H1 (cell line): Measurements from ENCODE around the gene MEMO1. TPM values are rescaled to one million over a fixed set of nuclear protein-coding genes. Genes with fewer than 3 reads are reported as not detected.

ENCODE experiments used
- CTCF ChIA-PET: fragments of 300-600 bp; sonication (Branson Sonifier 250); formaldehyde crosslinking; loops from one replicate; lab custom pipeline; 2021; ENCODE audit not compliant: partially characterized antibody; lab: Charles Lee
- POLR2A ChIA-PET: fragments of 300-600 bp; sonication (Branson Sonifier 250); formaldehyde crosslinking; loops from one replicate; lab custom pipeline; 2021; ENCODE audit warnings: inconsistent platforms; ENCODE audit not compliant: partially characterized antibody; lab: Charles Lee
- DNase-seq, 2 experiments: peaks; one replicate each; pipeline versions ENCODE4 v3.0.0 to v3.0.0-alpha.2; 2010 to 2022; ENCODE audit warnings: low spot score in 2 of 2, low read depth in 1 of 2, mixed read lengths in 1 of 2
- FAIRE-seq: peaks from 2 replicates; lab custom pipeline; 2011; peaks lifted over from hg19 to GRCh38; lab: Jason Lieb, UNC
- H2AFZ ChIP-seq: 2 replicates; pipeline ENCODE4 v1.8.1; 2012; ENCODE audit warnings: low read length, inconsistent platforms
- H2AK5ac ChIP-seq: 2 replicates; pipeline ENCODE4 v1.6.1; 2013; ENCODE audit warnings: low read depth, low read length
- H2BK120ac ChIP-seq: replicated peaks from 2 replicates; pipeline ENCODE3; 2013; ENCODE audit warnings: low read depth, low read length, inconsistent platforms
- H2BK12ac ChIP-seq: 2 replicates; pipeline ENCODE4 v1.6.1; 2013; ENCODE audit warnings: low read depth, low read length
- H2BK15ac ChIP-seq: 2 replicates; pipeline ENCODE4 v1.6.1; 2013; ENCODE audit warnings: low read length
- H2BK20ac ChIP-seq: 2 replicates; pipeline ENCODE4 v1.6.1; 2013; ENCODE audit warnings: low read length
- H2BK5ac ChIP-seq: 2 replicates; pipeline ENCODE4 v1.6.1; 2013; ENCODE audit warnings: low read depth, low read length
- H3K14ac ChIP-seq: 2 replicates; pipeline ENCODE4 v1.6.1; 2013; ENCODE audit warnings: inconsistent platforms; ENCODE audit not compliant: insufficient read length
- H3K18ac ChIP-seq: 2 replicates; pipeline ENCODE4 v1.6.1; 2013; ENCODE audit warnings: low read length; ENCODE audit errors: extremely low read depth
- H3K23ac ChIP-seq: 2 replicates; pipeline ENCODE4 v1.6.1; 2013; ENCODE audit warnings: inconsistent platforms; ENCODE audit not compliant: insufficient read length
- H3K23me2 ChIP-seq: 2 replicates; pipeline ENCODE4 v1.6.1; 2013; ENCODE audit warnings: low read depth, low read length
- H3K27ac ChIP-seq: 2 replicates; pipeline ENCODE4 v1.6.1; 2011; ENCODE audit warnings: low read depth, low read length, inconsistent platforms
- H3K27me3 ChIP-seq, 4 experiments: replicated peaks in 1 of 4; 1 replicate in 1 of 4; 2 replicates in 3 of 4; pipeline versions ENCODE4 v1.6.1 to v1.8.1; 2011 to 2013; ENCODE audit warnings: low read length in 3 of 4, mild to moderate bottlenecking in 3 of 4, inconsistent platforms in 2 of 4, mixed read lengths in 2 of 4, moderate library complexity in 1 of 4; ENCODE audit not compliant: control insufficient read depth in 3 of 4, insufficient read depth in 3 of 4; ENCODE audit errors: extremely low read depth in 1 of 4
- H3K36me3 ChIP-seq, 4 experiments: 2 replicates each; pipeline versions ENCODE4 v1.6.1 to v1.8.1; 2011 to 2013; ENCODE audit warnings: mild to moderate bottlenecking in 4 of 4, low read length in 3 of 4, moderate library complexity in 2 of 4, control low read depth in 1 of 4, inconsistent platforms in 1 of 4; ENCODE audit not compliant: insufficient read depth in 4 of 4, control insufficient read depth in 2 of 4
- H3K4ac ChIP-seq: replicated peaks from 2 replicates; pipeline ENCODE3; 2013; ENCODE audit warnings: low read length, low read depth, mixed read lengths, inconsistent platforms; ENCODE audit not compliant: insufficient read length
- H3K4me1 ChIP-seq, 4 experiments: replicated peaks in 1 of 4; 1 replicate in 1 of 4; 2 replicates in 3 of 4; pipeline versions ENCODE4 v1.6.1 to v1.8.1; 2011 to 2013; ENCODE audit warnings: low read length in 3 of 4, inconsistent platforms in 2 of 4, mixed read lengths in 1 of 4; ENCODE audit not compliant: insufficient read depth in 4 of 4, control insufficient read depth in 3 of 4
- H3K4me2 ChIP-seq, 2 experiments: 2 replicates each; pipeline versions ENCODE4 v1.6.1 to v1.8.1; 2011 to 2013; ENCODE audit warnings: low read depth in 2 of 2, low read length in 2 of 2, control low read depth in 1 of 2, inconsistent platforms in 1 of 2, mild to moderate bottlenecking in 1 of 2; ENCODE audit not compliant: insufficient read depth in 1 of 2
- H3K4me3 ChIP-seq, 4 experiments: fragments of 200-600, 300-600 bp in 1 of 4; sonication (generic), shearing (Covaris generic), sonication (Bioruptor Twin) in 1 of 4; 2 replicates each; pipeline versions ENCODE4 v1.5.1 to v1.8.1; 2011 to 2016; ENCODE audit warnings: low read length in 4 of 4, low read depth in 3 of 4, control low read depth in 2 of 4, inconsistent platforms in 2 of 4, mild to moderate bottlenecking in 2 of 4, mixed read lengths in 1 of 4, moderate library complexity in 1 of 4; ENCODE audit not compliant: insufficient read depth in 2 of 4; ENCODE audit errors: extremely low read depth in 1 of 4
- H3K56ac ChIP-seq: replicated peaks from 2 replicates; pipeline ENCODE3; 2013; ENCODE audit warnings: low read depth, mild to moderate bottlenecking, mixed read lengths, low read length, inconsistent platforms; ENCODE audit not compliant: insufficient read length
- H3K79me1 ChIP-seq: 2 replicates; pipeline ENCODE4 v1.6.1; 2013; ENCODE audit warnings: low read depth, low read length, control low read depth
- H3K79me2 ChIP-seq, 2 experiments: 2 replicates each; pipeline versions ENCODE4 v1.6.1 to v1.8.1; 2012 to 2013; ENCODE audit warnings: low read length in 2 of 2, mild to moderate bottlenecking in 2 of 2, inconsistent platforms in 1 of 2; ENCODE audit not compliant: insufficient read depth in 2 of 2, control insufficient read depth in 1 of 2
- H3K9ac ChIP-seq, 4 experiments: replicated peaks in 1 of 4; 1 replicate in 1 of 4; 2 replicates in 3 of 4; pipeline versions ENCODE4 v1.6.1 to v1.8.1; 2011 to 2013; ENCODE audit warnings: low read depth in 3 of 4, low read length in 3 of 4, control low read depth in 2 of 4, mild to moderate bottlenecking in 2 of 4, moderate library complexity in 2 of 4, inconsistent platforms in 1 of 4; ENCODE audit errors: extremely low read depth in 1 of 4
- H3K9me3 ChIP-seq, 2 experiments: 2 replicates each; pipeline versions ENCODE4 v1.6.1 to v1.8.1; 2012 to 2013; ENCODE audit warnings: mild to moderate bottlenecking in 2 of 2, moderate library complexity in 2 of 2, control low read depth in 1 of 2, inconsistent platforms in 1 of 2, low read depth in 1 of 2, low read length in 1 of 2, mixed read lengths in 1 of 2; ENCODE audit not compliant: insufficient read depth in 2 of 2
- H4K20me1 ChIP-seq, 2 experiments: replicated peaks in 1 of 2; 2 replicates each; pipeline versions ENCODE3 to v1.8.1; 2011 to 2013; ENCODE audit warnings: inconsistent platforms in 2 of 2, low read length in 2 of 2, mild to moderate bottlenecking in 1 of 2; ENCODE audit not compliant: insufficient read depth in 2 of 2, control insufficient read depth in 1 of 2
- H4K5ac ChIP-seq: 2 replicates; pipeline ENCODE4 v1.6.1; 2013; ENCODE audit warnings: low read length, low read depth, mixed read lengths, inconsistent platforms; ENCODE audit not compliant: insufficient read length
- H4K8ac ChIP-seq: 2 replicates; pipeline ENCODE4 v1.8.0; 2013; ENCODE audit warnings: mild to moderate bottlenecking, moderate library complexity, low read length, inconsistent platforms; ENCODE audit not compliant: insufficient read depth; ENCODE audit errors: extremely low read depth
- H4K91ac ChIP-seq: replicated peaks from 2 replicates; pipeline ENCODE3; 2013; ENCODE audit warnings: low read length, mixed read lengths, inconsistent platforms; ENCODE audit not compliant: insufficient read length
- EGR1 ChIP-seq: IDR thresholded peaks from 2 replicates; pipeline ENCODE4 v1.6.1; 2011; ENCODE audit warnings: low read depth, low read length, borderline replicate concordance
- GTF2F1 ChIP-seq: IDR thresholded peaks from 2 replicates; pipeline ENCODE4 v1.6.1; 2012; ENCODE audit warnings: low read depth, low read length, improper control_type of control experiment, borderline replicate concordance
- SP1 ChIP-seq: IDR thresholded peaks from 2 replicates; pipeline ENCODE4 v1.6.1; 2011; ENCODE audit warnings: low read depth, low read length
- TAF1 ChIP-seq: IDR thresholded peaks from 2 replicates; pipeline ENCODE4 v1.6.1; 2011; ENCODE audit warnings: mild to moderate bottlenecking, low read depth, low read length
- WGBS, 2 experiments: shearing (Covaris generic) in 1 of 2; methylation state at CpG; one replicate each; pipeline versions ENCODE4 v1.1.6 to v1.1.7; 2013 to 2015; ENCODE audit warnings: low lambda C conversion rate in 2 of 2, mixed read lengths in 2 of 2, inconsistent platforms in 1 of 2, low coverage in 1 of 2, missing lambda C conversion rate in 1 of 2; ENCODE audit not compliant: insufficient replicate concordance in 2 of 2, insufficient coverage in 1 of 2, insufficient read length in 1 of 2; ENCODE audit errors: extremely low coverage in 1 of 2, missing lambda C conversion rate in 1 of 2; 5-methylcytosine and 5-hydroxymethylcytosine counted together
- polyA plus RNA-seq, 7 experiments: library from polyadenylated mRNA; depleted of rRNA in 3 of 7; stranded (reverse) in 5 of 7; unstranded in 2 of 7; fragments of >200 nt in 5 of 7; fragments of 200-250 nt in 2 of 7; gene quantifications; 1 replicate in 5 of 7; 2 replicates in 1 of 7; 4 replicates in 1 of 7; pipeline versions ENCODE4 v1.2.1 to v1.2.3, GENCODE V29; 2011 to 2013; ENCODE audit warnings: missing spikeins in 2 of 7, mixed read lengths in 2 of 7
- total RNA-seq: library from RNA; stranded (reverse); fragmentation: NEBNext Ultra II Directional; extraction: Animal tissue kit (Norgen Biotek cat#: 25700); gene quantifications from 2 replicates; pipeline ENCODE4 v1.2.1, GENCODE V29; 2021

Gene MEMO1
- total and polyA plus RNA-seq, 2 of the 8 experiments (the other 6 are each of a cell fraction or from before 2014, with no cell fraction given): 26.9 to 54.7 TPM

GRCh38 chr2:31874071-31874470 is 136.7 kb downstream of the MEMO1 start:
- Histone ChIP-seq H3K27me3 (no peaks in the 10 kb centered on the region; a peak in 1 of 7 replicates), H2BK20ac (no peak overlapping the region), H2BK15ac (no peak overlapping the region), H3K79me2 (no peaks in the 10 kb centered on the region), H2BK12ac (no peak overlapping the region), H3K18ac (no peak overlapping the region), H4K8ac (no peak overlapping the region), H4K91ac (no peak overlapping the region), H3K4me1 (no peaks in the 10 kb centered on the region), H4K5ac (no peak overlapping the region), H3K56ac (no peak overlapping the region), H2BK5ac (no peak overlapping the region), H3K4ac (no peak overlapping the region), H3K79me1 (no peaks in the 10 kb centered on the region; the same call in 1 of the 2 replicates), H3K9me3 (no peaks in the 10 kb centered on the region), H2BK120ac (no peak overlapping the region), H3K4me3 (no peak overlapping the region), H3K36me3 (no peaks in the 10 kb centered on the region), H2AFZ (no peak overlapping the region), H3K14ac (no peak overlapping the region), H3K4me2 (no peak overlapping the region), H3K23ac (no peak overlapping the region), H3K23me2 (no peaks in the 10 kb centered on the region), H4K20me1 (no peaks in the 10 kb centered on the region), H3K27ac (no peak overlapping the region), H3K9ac (peak overlapping the region in 1 of 4 experiments; percentile 8; a peak in 1 of 7 replicates), H2AK5ac (no peak overlapping the region)
- POLR2A ChIA-PET: no interaction called here
- CTCF ChIA-PET: no interaction called here
- TF ChIP-seq EGR1 (no peak), TAF1 (no peak), GTF2F1 (no peak), SP1 (no peak)
- FAIRE-seq (no peak), DNase-seq (no peak)
- 92% methylated on average over 2 of the region's 2 CpGs; no CpG with 5 or more reads in 1 of the 2 experiments for WGBS, 2 experiments
